ENCODE results near the gene CNN2. TPM values are rescaled to one million over a fixed set of nuclear protein-coding genes. Genes with fewer than 3 reads are reported as not detected.

Gene CNN2
- total and polyA plus RNA-seq, 2 of the 13 experiments (the other 11 are each of a cell fraction or from before 2014, with no cell fraction given): 63.6 to 70.0 TPM

GRCh38 chr19:1066748-1067340 lies 40.4 kb downstream of the CNN2 start, which contains the start of gene ARHGAP45 (continued):
- TF ChIP-seq HMGXB4 (CRISPR knock-in tag; IDR thresholded peaks at IDR 0.05; ENCODE audit: borderline replicate concordance in 1 of 2, low read depth in 1 of 2) (no peak), LRRFIP1 (CRISPR knock-in tag; conservative IDR thresholded peaks at IDR 0.05) (no peak), IRF2 (CRISPR knock-in tag; IDR thresholded peaks at IDR 0.05) (no peak), NCOA2 (CRISPR knock-in tag; IDR thresholded peaks at IDR 0.05) (no peak), THAP9 (CRISPR knock-in tag; IDR thresholded peaks at IDR 0.05; ENCODE audit: borderline replicate concordance) (peak; percentile 21; the same call in 1 of the 2 replicates), SRSF4 (IDR thresholded peaks at IDR 0.05; ENCODE audit: low read depth, low read length, poor library complexity, severe bottlenecking) (no peak), SPEN (CRISPR knock-in tag; IDR thresholded peaks at IDR 0.05; ENCODE audit: low read depth) (no peak), ZNF207 (IDR thresholded peaks at IDR 0.05; ENCODE audit: borderline replicate concordance) (no peak), ZBTB7B (CRISPR knock-in tag; IDR thresholded peaks at IDR 0.05) (0 out of 2 replicates have a peak, but pooled peaks have one; percentile 18), ZNF280D (CRISPR knock-in tag; IDR thresholded peaks at IDR 0.05) (no peak), FOXA1 (IDR thresholded peaks at IDR 0.05) (no peak), FOXA1 (CRISPR knock-in tag; IDR thresholded peaks at IDR 0.05) (no peak), ZBTB8A (CRISPR knock-in tag; IDR thresholded peaks at IDR 0.05; ENCODE audit: borderline replicate concordance, low read depth) (no peak), ZNF430 (CRISPR knock-in tag; IDR thresholded peaks at IDR 0.05) (no peak; the same call in 1 of the 2 replicates), ZMYM3 (CRISPR knock-in tag; IDR thresholded peaks at IDR 0.05) (peak; percentile 86), ZNF569 (CRISPR knock-in tag; IDR thresholded peaks at IDR 0.05; ENCODE audit: borderline replicate concordance) (no peak), RFXAP (CRISPR knock-in tag; IDR thresholded peaks at IDR 0.05; ENCODE audit: borderline replicate concordance) (no peak), SAP130 (CRISPR knock-in tag; IDR thresholded peaks at IDR 0.05; ENCODE audit: low read depth) (peak; percentile 70)

Measured in HepG2 (cell line).